Measurements from ENCODE around the gene ARFGAP1. TPM values are rescaled to one million over a fixed set of nuclear protein-coding genes. Genes with fewer than 3 reads are reported as not detected.
"Not testable (repeated sequence)": the region's sequence is repeated elsewhere in the genome, so short reads cannot be mapped to it uniquely, and the experiment has no call there.

ARFGAP1 gene
- total and polyA plus RNA-seq, 4 donors = 35.3 to 116 (median 83.3) TPM

DNA sequence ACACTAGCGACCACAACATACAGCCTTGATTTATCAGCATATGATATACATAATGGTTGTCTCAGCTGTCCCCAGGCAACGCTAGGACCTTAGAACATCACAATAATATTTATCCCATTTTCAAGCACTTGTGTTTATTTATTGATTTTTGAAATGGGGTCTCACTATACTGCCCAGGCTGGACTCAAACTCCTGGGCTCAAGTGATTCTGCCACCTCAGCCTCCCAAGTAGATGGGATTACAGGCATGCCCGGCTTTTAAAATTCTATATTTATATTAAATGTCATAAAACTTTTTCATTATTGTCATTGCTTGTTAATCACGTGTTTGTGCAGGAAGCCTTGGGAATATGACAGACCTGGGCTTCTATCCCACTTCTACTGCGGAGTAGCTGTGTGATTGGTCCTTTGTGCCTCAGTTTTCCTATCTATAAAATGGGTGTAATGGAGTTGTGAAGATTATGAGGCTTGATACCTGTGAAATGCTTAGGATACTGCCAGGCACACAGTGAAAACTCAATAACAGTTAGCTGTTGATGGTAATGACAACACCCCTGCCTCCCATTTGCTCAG lies 30.6 kb downstream of the ARFGAP1 start:
- peaks cover 26% of the 10 kb centered on the region for H3K36me3 ChIP-seq (ENCODE audit: control insufficient read depth, insufficient read depth, low read length)
- DNase-seq (ENCODE audit: low read depth in 4 of 6, low spot score in 6 of 6) = no peak
- WGBS (ENCODE audit: insufficient coverage) = no CpG with 5 or more reads among the region's 5 CpGs
- no peak overlapping the region for H3K4me3 ChIP-seq (ENCODE audit: low read depth, low read length)
- peaks cover 1% of the 10 kb centered on the region for H3K9me3 ChIP-seq (ENCODE audit: control insufficient read depth, insufficient read depth, low read length)
- peaks cover 6% of the 10 kb centered on the region for H3K4me1 ChIP-seq (ENCODE audit: control insufficient read depth, insufficient read depth, low read length)
- no peaks in the 10 kb centered on the region for H3K27me3 ChIP-seq (ENCODE audit: control insufficient read depth, insufficient read depth, low read length)
- no peak overlapping the region for H3K27ac ChIP-seq (ENCODE audit: low read depth, low read length)

DNA sequence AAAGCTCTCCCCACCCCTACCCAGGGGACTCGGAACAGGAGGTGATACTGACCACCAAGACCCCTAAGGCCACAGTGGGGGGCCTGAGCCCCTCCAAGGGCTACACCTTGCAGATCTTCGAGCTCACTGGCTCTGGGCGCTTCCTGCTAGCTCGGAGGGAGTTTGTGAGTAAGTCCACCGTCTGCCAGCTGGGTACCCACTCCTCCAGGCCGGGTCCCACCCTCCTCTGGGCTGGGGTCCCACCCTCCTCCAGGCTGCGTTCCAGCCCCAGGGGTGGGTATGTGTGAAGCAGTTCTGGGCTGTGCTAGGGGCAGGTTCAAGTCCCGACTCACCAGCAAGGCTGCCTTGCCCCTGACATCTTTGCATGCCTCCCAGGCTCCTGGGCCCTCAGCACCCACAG lies 32.8 kb downstream of the ARFGAP1 start:
- H3K4me1 ChIP-seq (ENCODE audit: control insufficient read depth, insufficient read depth, low read length) = peaks cover 21% of the 10 kb centered on the region
- no peak for DNase-seq (ENCODE audit: low read depth in 4 of 6, low spot score in 6 of 6)
- H3K27me3 ChIP-seq (ENCODE audit: control insufficient read depth, insufficient read depth, low read length) = no peaks in the 10 kb centered on the region
- no peak overlapping the region for H3K4me3 ChIP-seq (ENCODE audit: low read depth, low read length)
- peaks cover 1% of the 10 kb centered on the region for H3K9me3 ChIP-seq (ENCODE audit: control insufficient read depth, insufficient read depth, low read length)
- no peak overlapping the region for H3K27ac ChIP-seq (ENCODE audit: low read depth, low read length)
- WGBS (ENCODE audit: insufficient coverage) = 62% methylated on average over 4 of the region's 8 CpGs
- peaks cover 30% of the 10 kb centered on the region for H3K36me3 ChIP-seq (ENCODE audit: control insufficient read depth, insufficient read depth, low read length)

DNA sequence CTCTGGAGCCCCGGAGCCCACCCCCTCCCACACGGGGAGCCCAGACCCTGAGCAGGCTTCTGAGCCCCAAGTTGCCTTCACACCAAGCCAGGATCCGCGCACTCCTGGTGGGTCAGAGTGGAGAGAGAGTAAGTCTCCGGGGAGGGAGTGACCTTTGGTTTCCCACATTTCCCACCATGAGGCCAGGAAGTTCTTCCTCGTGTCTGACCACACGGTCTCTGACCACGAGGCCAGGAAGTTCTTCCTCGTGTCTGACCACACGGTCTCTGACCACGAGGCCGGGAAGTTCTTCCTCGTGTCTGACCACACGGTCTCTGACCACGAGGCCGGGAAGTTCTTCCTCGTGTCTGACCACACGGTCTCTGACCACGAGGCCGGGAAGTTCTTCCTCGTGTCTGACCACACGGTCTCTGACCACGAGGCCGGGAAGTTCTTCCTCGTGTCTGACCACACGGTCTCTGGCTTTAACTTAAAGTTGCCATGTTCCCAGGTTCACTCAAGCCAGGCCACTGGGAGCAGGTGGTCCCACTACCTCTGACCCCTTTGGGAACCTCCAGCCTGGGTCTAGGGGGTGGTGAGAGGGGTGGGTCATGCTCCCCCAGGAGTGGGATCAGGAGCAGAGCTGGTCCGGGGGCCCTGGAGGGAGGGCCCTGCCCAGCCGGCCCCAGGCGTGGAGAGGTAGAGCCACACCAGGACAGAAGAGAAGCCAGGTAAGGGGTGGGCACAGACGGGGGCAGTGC lies 33.5 kb downstream of the ARFGAP1 start:
- not testable (repeated sequence) for H3K9me3 ChIP-seq (ENCODE audit: control insufficient read depth, insufficient read depth, low read length); H3K27me3 ChIP-seq (ENCODE audit: control insufficient read depth, insufficient read depth, low read length); DNase-seq (ENCODE audit: low read depth in 4 of 6, low spot score in 6 of 6); H3K4me3 ChIP-seq (ENCODE audit: low read depth, low read length); H3K27ac ChIP-seq (ENCODE audit: low read depth, low read length)
- 88% methylated on average over 14 of the region's 30 CpGs for WGBS (ENCODE audit: insufficient coverage)
- Histone ChIP-seq H3K36me3 (ENCODE audit: control insufficient read depth, insufficient read depth, low read length) (peaks cover 34% of the 10 kb centered on the region), H3K4me1 (ENCODE audit: control insufficient read depth, insufficient read depth, low read length) (peaks cover 21% of the 10 kb centered on the region)

DNA sequence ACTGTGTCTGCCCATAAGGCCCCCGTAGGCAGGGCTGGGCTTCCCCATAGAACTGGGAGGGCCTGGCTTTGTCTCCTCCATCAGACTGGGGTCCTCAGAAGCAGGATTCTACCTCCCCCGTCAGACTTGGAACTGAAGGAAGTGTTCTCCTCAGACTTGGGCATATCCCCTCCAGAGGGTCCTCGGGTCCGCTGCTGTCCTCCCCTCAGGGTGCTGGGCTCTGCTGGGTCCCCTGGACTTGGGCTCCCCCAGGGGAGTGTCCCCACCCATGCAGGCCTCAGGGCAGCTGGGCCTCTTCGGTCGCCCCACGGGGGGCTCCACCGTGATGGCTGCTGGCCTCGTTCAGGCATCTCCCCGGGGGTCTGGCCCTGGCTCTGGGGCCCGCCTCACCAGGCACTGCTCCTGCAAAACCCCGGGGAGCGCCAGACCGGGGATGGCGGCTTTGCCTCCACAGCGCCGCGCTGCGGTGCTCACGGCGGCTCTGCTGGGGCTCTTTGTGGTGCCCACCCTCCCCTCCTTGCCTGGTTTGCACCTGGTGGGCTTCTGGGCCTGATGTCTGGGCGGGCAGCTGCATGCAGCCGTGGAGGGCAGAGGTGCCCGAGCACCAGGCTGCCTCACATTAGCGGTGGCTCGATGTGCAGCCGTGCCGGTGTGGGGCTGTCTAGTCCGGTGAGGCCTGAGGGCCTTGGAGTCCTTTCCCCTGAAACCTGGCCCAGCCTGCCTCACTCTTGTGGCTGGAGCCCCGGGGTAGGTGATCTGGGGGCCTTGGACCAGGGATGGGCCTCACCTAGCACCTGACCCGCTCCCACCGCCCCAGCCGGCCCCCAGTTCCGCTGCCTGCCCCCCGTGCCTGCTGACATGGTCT lies 34.3 kb downstream of the ARFGAP1 start:
- Histone ChIP-seq H3K9me3 (ENCODE audit: control insufficient read depth, insufficient read depth, low read length) (no peaks in the 10 kb centered on the region), H3K4me3 (ENCODE audit: low read depth, low read length) (no peak overlapping the region), H3K27ac (ENCODE audit: low read depth, low read length) (no peak overlapping the region), H3K4me1 (ENCODE audit: control insufficient read depth, insufficient read depth, low read length) (peaks cover 21% of the 10 kb centered on the region), H3K27me3 (ENCODE audit: control insufficient read depth, insufficient read depth, low read length) (no peaks in the 10 kb centered on the region), H3K36me3 (ENCODE audit: control insufficient read depth, insufficient read depth, low read length) (peaks cover 42% of the 10 kb centered on the region)
- WGBS (ENCODE audit: insufficient coverage) = 79% methylated on average over 35 of the region's 35 CpGs
- DNase-seq (ENCODE audit: low read depth in 4 of 6, low spot score in 6 of 6) = no peak

DNA sequence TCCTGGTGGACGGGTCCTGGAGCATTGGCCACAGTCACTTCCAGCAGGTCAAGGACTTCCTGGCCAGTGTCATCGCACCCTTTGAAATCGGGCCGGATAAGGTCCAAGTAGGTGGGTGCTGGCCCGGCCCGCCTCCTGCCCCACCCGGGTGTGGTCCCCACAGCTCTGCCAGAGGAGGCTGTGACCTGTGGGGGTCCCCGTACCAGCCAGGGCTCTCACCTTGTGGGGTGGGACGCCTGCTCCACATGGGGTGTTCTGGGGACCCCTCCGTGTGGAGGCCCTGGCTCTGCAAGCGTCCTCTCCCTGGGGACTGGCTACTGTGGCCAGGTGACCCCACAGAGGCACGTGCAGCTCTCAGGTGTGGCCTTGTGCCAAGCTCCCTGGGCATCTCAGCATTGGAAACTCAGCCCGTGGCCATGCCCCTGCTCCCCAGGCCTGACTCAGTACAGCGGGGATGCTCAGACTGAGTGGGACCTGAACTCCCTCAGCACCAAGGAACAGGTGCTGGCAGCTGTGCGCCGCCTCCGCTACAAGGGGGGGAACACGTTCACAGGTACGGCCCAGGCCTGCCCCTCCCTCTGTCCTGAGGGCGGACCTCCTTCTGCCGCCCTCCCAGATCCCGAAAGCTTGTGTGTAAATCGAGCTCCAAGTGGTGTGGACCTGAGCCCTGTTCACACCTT lies 35.1 kb downstream of the ARFGAP1 start:
- H3K36me3 ChIP-seq (ENCODE audit: control insufficient read depth, insufficient read depth, low read length) = peaks cover 48% of the 10 kb centered on the region
- peaks cover 27% of the 10 kb centered on the region for H3K4me1 ChIP-seq (ENCODE audit: control insufficient read depth, insufficient read depth, low read length)
- H3K27ac ChIP-seq (ENCODE audit: low read depth, low read length) = no peak overlapping the region
- 84% methylated on average over 23 of the region's 23 CpGs for WGBS (ENCODE audit: insufficient coverage)
- H3K27me3 ChIP-seq (ENCODE audit: control insufficient read depth, insufficient read depth, low read length) = no peaks in the 10 kb centered on the region
- no peak for DNase-seq (ENCODE audit: low read depth in 4 of 6, low spot score in 6 of 6)
- no peaks in the 10 kb centered on the region for H3K9me3 ChIP-seq (ENCODE audit: control insufficient read depth, insufficient read depth, low read length)
- H3K4me3 ChIP-seq (ENCODE audit: low read depth, low read length) = no peak overlapping the region

DNA sequence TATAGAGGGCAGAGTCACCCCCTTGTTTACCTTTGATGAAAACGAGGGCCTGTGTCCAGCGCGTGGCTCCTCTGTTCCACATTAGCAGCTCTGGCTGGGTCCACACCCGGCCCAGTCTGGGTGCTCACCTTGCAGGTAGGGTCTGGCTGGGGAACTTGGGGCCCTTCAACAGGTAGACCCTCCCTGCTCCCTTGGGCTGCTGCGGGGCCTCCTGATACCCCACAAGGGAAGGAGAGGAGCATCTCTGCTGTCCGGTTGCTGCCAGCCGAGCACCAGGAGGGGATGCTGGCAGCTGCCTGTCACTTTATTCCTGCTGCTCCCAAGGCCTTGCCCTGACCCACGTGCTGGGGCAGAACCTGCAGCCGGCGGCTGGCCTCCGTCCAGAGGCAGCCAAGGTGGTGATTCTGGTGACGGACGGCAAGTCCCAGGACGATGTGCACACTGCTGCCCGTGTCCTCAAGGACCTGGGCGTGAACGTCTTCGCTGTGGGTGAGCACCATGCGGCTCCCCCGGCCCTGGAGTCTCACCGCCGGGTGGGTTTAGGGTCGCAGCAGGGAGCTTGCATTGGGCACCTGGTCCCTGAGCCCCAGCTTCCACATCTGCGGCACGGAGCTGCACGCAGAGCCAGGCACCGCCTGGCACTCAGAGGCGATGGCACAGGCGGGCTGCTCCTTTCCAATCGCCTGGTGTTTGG lies 35.8 kb downstream of the ARFGAP1 start:
- no peak for DNase-seq (ENCODE audit: low read depth in 4 of 6, low spot score in 6 of 6)
- Histone ChIP-seq H3K36me3 (ENCODE audit: control insufficient read depth, insufficient read depth, low read length) (peaks cover 55% of the 10 kb centered on the region), H3K9me3 (ENCODE audit: control insufficient read depth, insufficient read depth, low read length) (no peaks in the 10 kb centered on the region), H3K27ac (ENCODE audit: low read depth, low read length) (no peak overlapping the region), H3K4me3 (ENCODE audit: low read depth, low read length) (no peak overlapping the region), H3K27me3 (ENCODE audit: control insufficient read depth, insufficient read depth, low read length) (no peaks in the 10 kb centered on the region), H3K4me1 (ENCODE audit: control insufficient read depth, insufficient read depth, low read length) (peaks cover 28% of the 10 kb centered on the region)
- 74% methylated on average over 30 of the region's 30 CpGs for WGBS (ENCODE audit: insufficient coverage)

DNA sequence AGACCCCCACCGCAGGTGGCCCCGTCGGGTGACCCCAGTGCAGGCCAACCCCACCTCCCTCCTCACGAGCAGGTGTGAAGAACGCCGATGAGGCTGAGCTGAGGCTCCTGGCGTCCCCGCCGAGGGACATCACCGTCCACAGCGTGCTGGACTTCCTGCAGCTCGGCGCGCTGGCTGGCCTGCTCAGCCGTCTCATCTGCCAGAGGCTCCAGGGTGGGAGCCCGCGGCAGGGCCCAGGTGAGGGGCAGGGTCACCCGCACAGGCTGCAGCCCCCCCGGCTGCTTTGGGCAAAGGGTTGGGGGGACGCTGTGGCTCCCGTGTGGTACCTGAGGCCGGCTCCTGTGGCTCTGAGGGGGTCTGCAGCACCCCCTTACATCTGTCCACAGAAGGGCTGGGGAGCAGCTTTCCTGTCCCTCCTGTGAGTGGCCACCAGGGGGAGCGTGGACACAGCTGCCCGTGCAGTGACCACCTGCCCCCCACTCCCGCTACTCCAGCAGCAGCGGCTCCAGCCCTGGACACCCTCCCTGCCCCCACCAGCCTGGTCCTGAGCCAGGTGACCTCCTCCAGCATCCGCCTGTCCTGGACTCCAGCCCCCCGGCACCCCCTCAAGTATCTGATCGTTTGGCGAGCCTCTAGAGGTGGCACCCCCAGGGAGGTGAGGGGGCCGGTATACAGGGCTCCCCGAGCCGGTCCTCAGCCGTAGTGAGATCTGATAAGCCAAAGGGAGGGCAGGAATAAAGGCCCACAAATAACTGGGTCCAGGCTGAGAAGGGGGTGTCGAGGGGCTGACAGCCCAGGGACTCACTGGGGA lies 36.9 kb downstream of the ARFGAP1 start:
- Histone ChIP-seq H3K27ac (ENCODE audit: low read depth, low read length) (no peak overlapping the region), H3K4me3 (ENCODE audit: low read depth, low read length) (no peak overlapping the region), H3K9me3 (ENCODE audit: control insufficient read depth, insufficient read depth, low read length) (no peaks in the 10 kb centered on the region), H3K4me1 (ENCODE audit: control insufficient read depth, insufficient read depth, low read length) (peaks cover 28% of the 10 kb centered on the region), H3K27me3 (ENCODE audit: control insufficient read depth, insufficient read depth, low read length) (no peaks in the 10 kb centered on the region), H3K36me3 (ENCODE audit: control insufficient read depth, insufficient read depth, low read length) (peaks cover 66% of the 10 kb centered on the region)
- DNase-seq (ENCODE audit: low read depth in 4 of 6, low spot score in 6 of 6) = peak in 2 of 6 donors; percentile 75 to 84
- 30% methylated on average over 31 of the region's 35 CpGs for WGBS (ENCODE audit: insufficient coverage)

DNA sequence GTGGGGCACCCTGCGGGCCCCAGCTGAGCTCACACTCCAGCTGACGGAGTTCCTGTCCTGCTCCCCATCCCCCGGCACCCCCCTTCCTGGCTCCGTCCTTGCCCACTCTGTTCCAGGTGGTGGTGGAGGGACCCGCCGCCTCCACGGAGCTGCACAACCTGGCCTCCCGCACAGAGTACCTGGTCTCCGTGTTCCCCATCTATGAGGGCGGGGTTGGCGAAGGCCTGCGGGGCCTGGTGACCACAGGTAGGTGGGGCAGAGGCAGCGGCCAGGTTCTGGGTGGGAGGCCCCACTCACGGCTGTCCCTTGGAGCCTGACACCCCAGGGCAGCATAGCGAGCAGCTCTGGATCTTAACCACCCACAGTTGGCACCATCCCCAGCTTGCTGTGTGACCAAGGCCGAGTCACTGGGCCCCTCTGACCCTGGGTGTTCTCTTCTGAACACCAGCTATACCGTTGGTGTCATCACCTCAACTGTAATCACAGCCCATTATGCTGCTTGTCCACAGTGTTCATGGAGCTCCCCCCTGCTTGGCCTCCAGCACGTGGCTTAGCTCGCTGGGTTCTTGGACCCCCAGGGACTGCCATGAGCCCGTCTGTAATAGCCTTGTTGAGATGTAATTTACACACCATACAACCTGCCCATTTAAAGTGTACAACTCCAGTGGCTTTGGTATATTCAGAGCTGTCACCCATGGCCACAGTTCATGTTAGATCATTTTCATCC lies 37.8 kb downstream of the ARFGAP1 start:
- Histone ChIP-seq H3K36me3 (ENCODE audit: control insufficient read depth, insufficient read depth, low read length) (peaks cover 74% of the 10 kb centered on the region), H3K4me3 (ENCODE audit: low read depth, low read length) (no peak overlapping the region), H3K27me3 (ENCODE audit: control insufficient read depth, insufficient read depth, low read length) (no peaks in the 10 kb centered on the region), H3K27ac (ENCODE audit: low read depth, low read length) (no peak overlapping the region), H3K9me3 (ENCODE audit: control insufficient read depth, insufficient read depth, low read length) (no peaks in the 10 kb centered on the region), H3K4me1 (ENCODE audit: control insufficient read depth, insufficient read depth, low read length) (peaks cover 28% of the 10 kb centered on the region)
- WGBS (ENCODE audit: insufficient coverage) = 80% methylated on average over 19 of the region's 20 CpGs
- no peak for DNase-seq (ENCODE audit: low read depth in 4 of 6, low spot score in 6 of 6)
